Calu3 (cell line): Measurements from ENCODE around the gene RNF180. TPM values are rescaled to one million over a fixed set of nuclear protein-coding genes. Genes with fewer than 3 reads are reported as not detected.

Source experiments
- BruUV-seq: library from RNA; stranded (reverse); fragments of 400-500 nt; replicated peaks from 2 replicates; lab custom pipeline; 2021; lab: Mats Ljungman, UMichigan
- CTCF ChIA-PET: fragments of 300-600 bp; sonication (Branson Sonifier 250); formaldehyde crosslinking; loops from one replicate; lab custom pipeline; 2022; ENCODE audit warnings: antibody characterized with exemption; lab: Charles Lee
- DNase-seq: peaks from one replicate; pipeline ENCODE4 v3.0.0; 2022
- H3K27ac Mint-ChIP-seq: one replicate; pipeline ENCODE4 v1.8.0; 2022; ENCODE audit warnings: mixed read lengths; ENCODE audit not compliant: unreplicated experiment
- H3K27me3 Mint-ChIP-seq: one replicate; pipeline ENCODE4 v1.8.0; 2022; ENCODE audit warnings: mixed read lengths; ENCODE audit not compliant: unreplicated experiment
- H3K36me3 Mint-ChIP-seq: one replicate; pipeline ENCODE4 v1.8.0; 2022; ENCODE audit warnings: mild to moderate bottlenecking, moderate library complexity, mixed read lengths; ENCODE audit not compliant: insufficient read depth, unreplicated experiment
- H3K4me1 Mint-ChIP-seq: one replicate; pipeline ENCODE4 v1.8.0; 2022; ENCODE audit warnings: mild to moderate bottlenecking, low read depth, mixed read lengths; ENCODE audit not compliant: unreplicated experiment
- H3K4me3 Mint-ChIP-seq: one replicate; pipeline ENCODE4 v1.8.0; 2022; ENCODE audit warnings: mild to moderate bottlenecking, low read depth, moderate library complexity, mixed read lengths; ENCODE audit not compliant: unreplicated experiment
- H3K9me3 Mint-ChIP-seq: one replicate; pipeline ENCODE4 v1.8.0; 2022; ENCODE audit warnings: low read depth, mixed read lengths; ENCODE audit not compliant: unreplicated experiment
- intact Hi-C: fragments of 100-400 bp; cut with micrococcal nuclease; formaldehyde crosslinking; loops from one replicate; pipeline ENCODE4 v1.10.0; 2022; ENCODE audit not compliant: unreplicated experiment
- total RNA-seq: library from RNA; stranded (reverse); gene quantifications from 2 replicates; pipeline ENCODE4 v1.2.3, GENCODE V29; 2022
- TF ChIP-seq, protein P1 (sequence below): fragments of 200-600 bp; IDR thresholded peaks from one replicate; pipeline ENCODE4 v1.8.0; 2022; ENCODE audit warnings: antibody characterized with exemption; ENCODE audit not compliant: unreplicated experiment

RNF180 gene
- total RNA-seq, 1 experiment from 2014 or later, result 2.1 TPM

DNA sequence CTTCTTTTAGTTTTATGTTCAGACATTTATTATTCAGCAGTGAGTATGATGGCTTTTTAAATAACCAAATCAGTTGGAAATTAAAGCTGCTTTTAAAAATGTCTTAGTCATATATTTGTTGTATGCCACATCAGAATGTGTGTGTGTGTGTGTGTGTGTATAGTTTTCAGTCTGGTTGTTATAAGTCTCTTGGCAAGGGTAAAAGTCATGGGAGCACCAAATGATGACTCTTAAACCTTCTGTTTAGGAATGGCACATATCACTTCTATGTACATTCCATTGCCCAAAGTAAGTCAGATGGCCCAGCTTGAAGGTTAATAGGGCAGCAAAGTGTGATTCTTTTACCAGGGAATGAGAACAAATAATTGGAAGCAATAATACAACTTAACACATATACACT lies 135.9 kb downstream of the RNF180 start:
- no peak overlapping the region for H3K27ac Mint-ChIP-seq
- TF ChIP-seq, protein P1, sequence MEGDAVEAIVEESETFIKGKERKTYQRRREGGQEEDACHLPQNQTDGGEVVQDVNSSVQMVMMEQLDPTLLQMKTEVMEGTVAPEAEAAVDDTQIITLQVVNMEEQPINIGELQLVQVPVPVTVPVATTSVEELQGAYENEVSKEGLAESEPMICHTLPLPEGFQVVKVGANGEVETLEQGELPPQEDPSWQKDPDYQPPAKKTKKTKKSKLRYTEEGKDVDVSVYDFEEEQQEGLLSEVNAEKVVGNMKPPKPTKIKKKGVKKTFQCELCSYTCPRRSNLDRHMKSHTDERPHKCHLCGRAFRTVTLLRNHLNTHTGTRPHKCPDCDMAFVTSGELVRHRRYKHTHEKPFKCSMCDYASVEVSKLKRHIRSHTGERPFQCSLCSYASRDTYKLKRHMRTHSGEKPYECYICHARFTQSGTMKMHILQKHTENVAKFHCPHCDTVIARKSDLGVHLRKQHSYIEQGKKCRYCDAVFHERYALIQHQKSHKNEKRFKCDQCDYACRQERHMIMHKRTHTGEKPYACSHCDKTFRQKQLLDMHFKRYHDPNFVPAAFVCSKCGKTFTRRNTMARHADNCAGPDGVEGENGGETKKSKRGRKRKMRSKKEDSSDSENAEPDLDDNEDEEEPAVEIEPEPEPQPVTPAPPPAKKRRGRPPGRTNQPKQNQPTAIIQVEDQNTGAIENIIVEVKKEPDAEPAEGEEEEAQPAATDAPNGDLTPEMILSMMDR, result no peak
- CTCF ChIA-PET, result no interaction called here
- no peaks in the 10 kb centered on the region for H3K27me3 Mint-ChIP-seq
- DNase-seq, result no peak
- no TSS peak for BruUV-seq
- intact Hi-C loops, result no loop called here
- H3K9me3 Mint-ChIP-seq, result no peaks in the 10 kb centered on the region
- no peak overlapping the region for H3K4me3 Mint-ChIP-seq
- no peaks in the 10 kb centered on the region for H3K36me3 Mint-ChIP-seq
- peaks cover 7% of the 10 kb centered on the region for H3K4me1 Mint-ChIP-seq

DNA sequence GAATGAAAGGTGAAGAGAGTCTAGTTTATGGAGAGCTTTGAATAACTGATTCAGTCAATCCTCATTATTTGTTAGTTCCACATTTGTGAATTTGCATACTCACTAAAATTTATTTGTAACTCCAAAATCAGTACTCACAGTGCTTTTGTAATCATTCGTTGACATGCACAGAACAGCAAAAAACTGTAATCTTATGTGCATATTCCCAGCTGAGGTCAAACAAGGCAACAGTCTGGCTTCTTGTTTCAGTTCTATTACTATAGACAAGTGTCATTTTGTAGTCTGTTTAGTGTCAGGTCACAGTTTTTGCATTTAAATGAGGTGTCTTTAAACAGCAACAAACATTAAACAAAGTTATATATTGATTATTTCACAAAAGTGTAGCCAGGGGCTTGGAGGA lies 142.5 kb downstream of the RNF180 start:
- DNase-seq, result no peak
- intact Hi-C loops, result no loop called here
- Mint-ChIP-seq H3K27ac (no peak overlapping the region), H3K4me1 (no peaks in the 10 kb centered on the region), H3K27me3 (no peaks in the 10 kb centered on the region), H3K36me3 (no peaks in the 10 kb centered on the region), H3K9me3 (no peaks in the 10 kb centered on the region), H3K4me3 (no peak overlapping the region)
- no TSS peak for BruUV-seq
- TF ChIP-seq, protein P1, result no peak
- CTCF ChIA-PET, result no interaction called here

DNA sequence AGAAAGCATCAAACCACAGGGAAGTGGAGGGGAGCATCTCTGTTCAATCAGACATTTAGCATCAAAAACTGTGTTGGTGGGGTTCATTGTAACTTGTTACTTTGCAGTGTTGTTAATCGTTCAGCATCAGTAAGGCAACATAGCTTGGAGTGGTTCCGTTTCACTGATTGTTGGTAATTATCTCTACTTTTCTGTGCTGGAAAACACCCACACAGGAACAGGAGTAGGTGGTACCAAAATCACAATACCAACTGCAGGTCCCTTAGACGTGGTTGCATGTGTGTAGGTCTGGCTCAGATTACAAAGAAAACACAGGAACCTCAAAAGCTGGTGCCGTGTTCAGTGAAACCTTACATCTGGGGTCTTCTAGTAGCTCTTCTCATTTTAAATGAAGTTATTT lies 146.8 kb downstream of the RNF180 start:
- no peak overlapping the region for H3K4me3 Mint-ChIP-seq
- no peak overlapping the region for H3K27ac Mint-ChIP-seq
- H3K36me3 Mint-ChIP-seq, result no peaks in the 10 kb centered on the region
- H3K27me3 Mint-ChIP-seq, result no peaks in the 10 kb centered on the region
- H3K9me3 Mint-ChIP-seq, result no peaks in the 10 kb centered on the region
- TF ChIP-seq, protein P1, result no peak
- H3K4me1 Mint-ChIP-seq, result no peaks in the 10 kb centered on the region
- DNase-seq, result no peak
- BruUV-seq, result no TSS peak
- CTCF ChIA-PET, result no interaction called here
- intact Hi-C loops, result no loop called here

- no peaks in the 10 kb centered on the region for H3K27me3 Mint-ChIP-seq
- H3K27ac Mint-ChIP-seq, result no peak overlapping the region
- no peaks in the 10 kb centered on the region for H3K4me1 Mint-ChIP-seq
- H3K9me3 Mint-ChIP-seq, result no peaks in the 10 kb centered on the region
- CTCF ChIA-PET, result interaction anchor here (0.7 kb wide), 2 partner anchors 313 to 1421 kb away, joined by 3 to 9 read pairs; no protein-coding TSS in a partner anchor
- intact Hi-C loops, result no loop called here
- DNase-seq, result no peak
- no TSS peak for BruUV-seq
- TF ChIP-seq, protein P1, result no peak
- H3K36me3 Mint-ChIP-seq, result no peaks in the 10 kb centered on the region
- no peak overlapping the region for H3K4me3 Mint-ChIP-seq
Observed at GRCh38 chr5:64315778-64316177, 150.1 kb downstream of the RNF180 start.
